ENCODE data around the gene PIAS1. TPM values are rescaled to one million over a fixed set of nuclear protein-coding genes. Genes with fewer than 3 reads are reported as not detected.

PIAS1 gene
- total RNA-seq, 3 donors from 2014 or later (not counting 1 experiment from before 2014, with no cell fraction given) = 94.7 to 103 (median 99.2) TPM

- Mint-ChIP-seq H3K36me3 (peaks cover 10% of the 10 kb centered on the region), H3K27ac (no peak overlapping the region), H3K4me3 (no peak overlapping the region), H3K4me1 (peaks cover 55 to 66% of the 10 kb centered on the region in 2 donors), H3K9me3 (peaks cover 2 to 3% of the 10 kb centered on the region in 2 donors), H3K27me3 (ENCODE audit: low read depth in 2 of 2) (no peaks in the 10 kb centered on the region)
- intact Hi-C loops (cut with micrococcal nuclease) = no loop called here
- H3K27ac ChIP-seq (ENCODE audit: low read length) = no peak overlapping the region
- H3K27me3 ChIP-seq (ENCODE audit: control insufficient read depth, insufficient read depth, low read length) = no peaks in the 10 kb centered on the region
- peaks cover 6% of the 10 kb centered on the region for H3K36me3 ChIP-seq (ENCODE audit: control insufficient read depth, insufficient read depth, low read length)
- no peak for ATAC-seq
- no peak for DNase-seq
- TF ChIP-seq CTCF (IDR thresholded peaks at IDR 0.05) = no peak
- H3K4me3 ChIP-seq (ENCODE audit: low read length) = no peak overlapping the region
- H3K4me1 ChIP-seq (ENCODE audit: control insufficient read depth, insufficient read depth, low read length) = peaks cover 9% of the 10 kb centered on the region
- peaks cover 4% of the 10 kb centered on the region for H3K9me3 ChIP-seq (ENCODE audit: control insufficient read depth, insufficient read depth, low read length)
Observed at GRCh38 chr15:68097029-68097428, 42.9 kb downstream of the PIAS1 start.

GRCh38 chr15:68098465-68098864, 44.4 kb downstream of the PIAS1 start:
- H3K36me3 ChIP-seq (ENCODE audit: control insufficient read depth, insufficient read depth, low read length) = peaks cover 7% of the 10 kb centered on the region
- intact Hi-C loops (cut with micrococcal nuclease) = no loop called here
- Mint-ChIP-seq H3K9me3 (peaks cover 2 to 4% of the 10 kb centered on the region in 2 donors), H3K4me1 (peaks cover 53 to 61% of the 10 kb centered on the region in 2 donors), H3K4me3 (no peak overlapping the region), H3K27ac (no peak overlapping the region), H3K36me3 (peaks cover 13% of the 10 kb centered on the region), H3K27me3 (ENCODE audit: low read depth in 2 of 2) (no peaks in the 10 kb centered on the region)
- no peak overlapping the region for H3K4me3 ChIP-seq (ENCODE audit: low read length)
- WGBS (ENCODE audit: insufficient coverage) = no CpG with 5 or more reads among the region's 1 CpG
- H3K9me3 ChIP-seq (ENCODE audit: control insufficient read depth, insufficient read depth, low read length) = peaks cover 4% of the 10 kb centered on the region
- H3K27ac ChIP-seq (ENCODE audit: low read length) = no peak overlapping the region
- no peak for ATAC-seq
- no peak for DNase-seq
- no peak for TF ChIP-seq CTCF (IDR thresholded peaks at IDR 0.05)
- peaks cover 9% of the 10 kb centered on the region for H3K4me1 ChIP-seq (ENCODE audit: control insufficient read depth, insufficient read depth, low read length)
- no peaks in the 10 kb centered on the region for H3K27me3 ChIP-seq (ENCODE audit: control insufficient read depth, insufficient read depth, low read length)

GRCh38 chr15:68100194-68100593, 46.1 kb downstream of the PIAS1 start:
- TF ChIP-seq CTCF (IDR thresholded peaks at IDR 0.05) = no peak
- intact Hi-C loops (cut with micrococcal nuclease) = no loop called here
- H3K9me3 Mint-ChIP-seq = peaks cover 2 to 6% of the 10 kb centered on the region in 2 donors
- no peaks in the 10 kb centered on the region for H3K27me3 Mint-ChIP-seq (ENCODE audit: low read depth in 2 of 2)
- peak overlapping the region in 1 of 2 donors; percentile 53 for H3K27ac Mint-ChIP-seq
- H3K9me3 ChIP-seq (ENCODE audit: control insufficient read depth, insufficient read depth, low read length) = peaks cover 4% of the 10 kb centered on the region
- H3K36me3 ChIP-seq (ENCODE audit: control insufficient read depth, insufficient read depth, low read length) = peaks cover 13% of the 10 kb centered on the region
- DNase-seq (no peak), ATAC-seq (peak in 1 of 3 donors; percentile 69)
- no CpG with 5 or more reads among the region's 2 CpGs for WGBS (ENCODE audit: insufficient coverage)
- H3K27me3 ChIP-seq (ENCODE audit: control insufficient read depth, insufficient read depth, low read length) = no peaks in the 10 kb centered on the region
- H3K4me3 Mint-ChIP-seq = no peak overlapping the region
- peaks cover 52% of the 10 kb centered on the region in 2 donors for H3K4me1 Mint-ChIP-seq
- no peak overlapping the region for H3K4me3 ChIP-seq (ENCODE audit: low read length)
- peaks cover 9% of the 10 kb centered on the region for H3K4me1 ChIP-seq (ENCODE audit: control insufficient read depth, insufficient read depth, low read length)
- no peak overlapping the region for H3K27ac ChIP-seq (ENCODE audit: low read length)
- peaks cover 24% of the 10 kb centered on the region for H3K36me3 Mint-ChIP-seq

- Mint-ChIP-seq H3K4me1 (peaks cover 70 to 72% of the 10 kb centered on the region in 2 donors), H3K27ac (no peak overlapping the region), H3K36me3 (peaks cover 13% of the 10 kb centered on the region), H3K27me3 (ENCODE audit: low read depth in 2 of 2) (no peaks in the 10 kb centered on the region), H3K4me3 (no peak overlapping the region), H3K9me3 (peaks cover 0 to 3% of the 10 kb centered on the region in 2 donors)
- TF ChIP-seq CTCF (IDR thresholded peaks at IDR 0.05) = no peak
- Histone ChIP-seq H3K9me3 (ENCODE audit: control insufficient read depth, insufficient read depth, low read length) (no peaks in the 10 kb centered on the region), H3K4me1 (ENCODE audit: control insufficient read depth, insufficient read depth, low read length) (peaks cover 9% of the 10 kb centered on the region), H3K27ac (ENCODE audit: low read length) (no peak overlapping the region), H3K36me3 (ENCODE audit: control insufficient read depth, insufficient read depth, low read length) (peaks cover 13% of the 10 kb centered on the region), H3K27me3 (ENCODE audit: control insufficient read depth, insufficient read depth, low read length) (no peaks in the 10 kb centered on the region), H3K4me3 (ENCODE audit: low read length) (no peak overlapping the region)
- ATAC-seq = no peak
- 100% methylated on average over 4 of the region's 6 CpGs for WGBS (ENCODE audit: insufficient coverage)
- intact Hi-C loops (cut with micrococcal nuclease) = no loop called here
- no peak for DNase-seq
Observed at GRCh38 chr15:68103603-68104002, 49.5 kb downstream of the PIAS1 start.
